HG03432 (cell line): ENCODE measurements around the gene ABHD3.
"Not testable (repeated sequence)": the region's sequence is repeated elsewhere in the genome, so short reads cannot be mapped to it uniquely, and the experiment has no call there.

Source experiments
- ATAC-seq: cut with Tn5 transposase; IDR thresholded peaks from one replicate; pipeline ENCODE4 v1.9.1; 2021; ENCODE audit warnings: mild to moderate bottlenecking, moderate library complexity; ENCODE audit not compliant: unreplicated experiment

The ABHD3 gene

DNA sequence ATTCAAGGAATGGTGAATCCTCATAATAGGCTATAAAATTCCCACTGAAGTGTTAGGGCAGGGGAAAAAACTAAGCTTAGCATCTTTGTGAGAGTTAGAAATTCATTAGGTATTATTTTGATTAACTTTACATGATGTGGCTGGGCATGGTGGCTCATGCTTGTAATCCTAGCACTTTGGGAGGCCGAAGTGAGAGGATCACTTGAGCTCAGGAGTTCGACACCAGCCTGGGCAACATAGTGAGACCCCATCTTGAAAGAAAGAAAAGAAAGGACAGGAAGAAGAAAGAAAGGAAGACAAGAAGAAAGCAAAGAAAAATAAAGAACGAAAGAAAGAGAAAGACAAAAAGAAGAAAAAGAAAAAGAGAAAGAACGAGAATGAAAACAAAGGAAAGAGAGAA, 52.5 kb downstream of the ABHD3 start:
- no peak for ATAC-seq

DNA sequence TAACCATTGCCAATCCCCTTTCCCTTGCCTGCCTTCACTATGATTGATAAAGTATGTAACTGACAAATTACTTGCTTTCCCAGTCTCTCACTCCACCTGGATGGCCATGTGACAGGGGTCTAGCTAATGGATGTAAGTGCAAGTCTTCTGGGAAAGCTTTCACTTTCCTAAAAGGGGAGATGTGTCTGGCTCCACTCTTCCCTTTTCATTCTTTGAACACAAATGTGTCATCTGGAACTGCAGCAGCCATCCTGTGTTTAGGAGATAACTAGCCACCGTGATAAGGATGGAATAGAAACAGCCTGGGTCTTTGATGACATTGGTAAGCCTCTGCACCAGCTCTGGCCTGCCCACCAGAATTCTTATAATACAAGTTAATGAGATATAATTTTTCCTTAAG, 54.3 kb downstream of the ABHD3 start:
- ATAC-seq = no peak

DNA sequence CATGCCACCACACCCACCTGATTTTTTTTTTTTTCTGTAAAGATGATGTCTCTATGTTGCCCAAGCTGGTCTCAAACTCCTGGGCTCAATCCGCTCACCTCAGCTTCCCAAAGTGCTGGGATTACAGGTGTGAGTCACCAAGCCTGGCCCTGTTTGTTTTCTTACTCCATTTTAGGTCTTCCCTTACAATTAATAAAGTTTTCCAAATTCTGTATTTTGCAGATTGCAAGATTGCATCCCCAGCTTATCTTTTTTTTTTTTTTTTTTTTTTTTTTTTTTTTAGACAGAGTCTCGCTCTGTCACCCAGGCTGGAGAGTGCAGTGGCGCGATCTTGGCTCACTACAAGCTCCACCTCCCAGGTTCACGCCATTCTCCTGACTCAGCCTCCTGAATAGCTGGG, 64.2 kb downstream of the ABHD3 start:
- not testable (repeated sequence) for ATAC-seq

DNA sequence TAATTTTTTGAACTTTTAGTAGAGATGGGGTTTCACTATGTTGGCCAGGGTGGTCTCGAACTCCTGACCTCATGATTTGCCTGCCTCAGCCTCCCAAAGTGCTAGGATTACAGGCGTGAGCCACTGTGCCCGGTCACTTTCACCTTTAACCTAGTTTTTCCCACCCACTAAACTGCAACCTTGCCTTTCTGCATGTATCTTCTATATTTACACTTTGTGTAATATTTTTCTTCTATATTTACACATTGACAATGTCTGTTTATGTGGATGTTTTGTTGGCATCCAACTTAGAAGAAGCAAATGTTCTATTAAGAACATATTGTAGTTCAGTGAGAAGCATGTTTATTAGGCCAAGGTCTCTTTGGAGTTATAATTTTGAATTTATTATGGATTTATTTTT, 65.8 kb downstream of the ABHD3 start:
- ATAC-seq = no peak

DNA sequence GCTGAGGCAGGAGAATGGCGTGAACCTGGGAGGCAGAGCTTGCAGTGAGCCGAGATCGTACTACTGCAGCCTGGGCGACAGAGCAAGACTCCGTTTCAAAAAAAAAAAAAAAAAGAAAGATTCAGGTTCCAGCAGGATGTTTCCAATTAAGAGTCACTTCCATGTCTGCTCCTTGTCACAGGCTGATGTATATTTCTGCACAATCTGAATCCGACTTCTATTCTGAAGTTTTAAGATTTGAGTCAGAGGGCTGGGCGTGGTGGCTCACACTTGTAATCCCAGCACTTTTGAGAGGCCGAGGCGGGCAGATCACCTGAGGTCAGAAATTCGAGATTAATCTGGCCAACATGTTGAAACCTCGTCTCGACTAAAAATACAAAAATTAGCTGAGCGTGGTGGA, 67.8 kb downstream of the ABHD3 start:
- no peak for ATAC-seq

DNA sequence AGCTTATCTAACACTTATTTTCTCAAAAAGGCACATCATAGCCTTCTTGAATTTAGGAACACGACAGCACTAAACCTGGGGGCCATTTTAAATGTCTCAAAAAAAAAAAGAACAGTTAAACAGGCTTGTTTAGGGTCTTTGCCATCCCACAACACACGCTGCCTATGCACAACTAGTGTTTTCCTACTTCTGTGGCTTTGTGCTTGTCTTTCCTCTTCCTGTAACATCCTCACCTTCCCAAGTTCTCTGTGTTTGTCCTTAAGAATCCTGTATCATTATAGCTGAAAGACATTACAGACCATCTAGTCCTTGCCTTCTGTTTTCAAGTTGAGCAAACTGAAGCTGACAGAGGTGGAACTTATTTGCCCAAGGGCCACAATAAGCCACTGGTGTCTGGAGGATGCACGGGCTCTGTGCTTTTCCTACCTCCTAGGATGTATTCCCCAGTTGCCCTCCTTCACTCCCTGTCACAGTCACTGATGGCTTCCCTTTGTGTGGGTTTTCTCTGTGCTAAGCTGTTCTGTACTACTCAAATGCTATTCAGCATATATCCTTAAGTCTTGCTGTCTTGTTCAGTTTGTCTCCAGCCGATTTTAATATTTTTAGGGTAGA, 69.9 kb downstream of the ABHD3 start:
- ATAC-seq = no peak

DNA sequence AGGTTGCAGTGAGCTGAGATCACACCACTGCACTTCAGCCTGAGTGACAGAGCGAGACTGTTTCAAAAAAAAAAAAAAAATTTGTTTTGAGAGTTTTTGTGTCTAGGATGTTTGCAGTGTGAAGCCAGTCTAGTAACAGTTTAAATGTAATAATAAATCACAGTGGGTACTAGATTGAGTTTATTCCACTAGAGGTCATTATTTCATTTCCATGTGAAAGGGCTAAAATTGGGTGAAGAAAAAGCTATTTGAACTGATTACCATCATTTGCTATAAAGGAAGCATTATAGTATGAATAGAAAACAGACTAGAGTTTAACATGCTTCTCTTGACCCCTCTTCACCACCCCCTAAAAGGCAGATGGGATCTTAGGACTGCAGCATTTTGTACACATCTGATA, 72.2 kb downstream of the ABHD3 start:
- no peak for ATAC-seq

DNA sequence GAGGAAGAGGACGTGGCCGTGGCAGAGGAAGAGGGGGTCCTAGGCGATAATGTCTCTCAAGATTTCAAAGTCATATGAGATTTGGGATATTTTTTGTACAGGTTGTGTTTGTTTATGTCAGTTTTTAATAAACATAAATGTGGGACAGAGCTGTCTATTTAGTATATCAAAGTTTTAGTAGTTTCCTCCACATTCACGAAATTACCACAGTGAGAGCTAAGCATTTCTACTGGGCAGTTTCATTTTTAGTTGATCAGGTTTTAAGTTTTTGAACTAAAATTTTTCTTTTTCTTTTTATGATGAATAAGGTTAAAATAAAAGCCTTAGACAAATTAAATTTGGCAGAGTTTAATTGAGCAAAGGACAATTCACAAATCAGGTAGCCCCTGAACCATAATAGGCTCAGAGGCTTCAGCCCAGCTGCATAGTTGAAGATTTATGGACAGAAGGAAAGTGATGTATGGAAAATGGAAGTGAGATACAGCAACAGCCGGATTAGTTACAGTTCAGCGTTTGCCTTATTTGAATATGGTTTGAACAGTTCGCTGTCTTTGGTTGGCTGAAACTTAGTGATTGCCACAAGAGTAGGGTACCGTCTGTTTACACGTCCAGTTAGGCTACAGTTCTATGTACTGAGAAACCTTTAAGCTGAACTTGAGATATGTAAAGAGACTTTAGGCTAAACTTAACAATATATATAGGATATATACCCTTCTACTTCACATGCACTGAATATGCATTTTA, 75.3 kb downstream of the ABHD3 start:
- peak; percentile 95 for ATAC-seq

DNA sequence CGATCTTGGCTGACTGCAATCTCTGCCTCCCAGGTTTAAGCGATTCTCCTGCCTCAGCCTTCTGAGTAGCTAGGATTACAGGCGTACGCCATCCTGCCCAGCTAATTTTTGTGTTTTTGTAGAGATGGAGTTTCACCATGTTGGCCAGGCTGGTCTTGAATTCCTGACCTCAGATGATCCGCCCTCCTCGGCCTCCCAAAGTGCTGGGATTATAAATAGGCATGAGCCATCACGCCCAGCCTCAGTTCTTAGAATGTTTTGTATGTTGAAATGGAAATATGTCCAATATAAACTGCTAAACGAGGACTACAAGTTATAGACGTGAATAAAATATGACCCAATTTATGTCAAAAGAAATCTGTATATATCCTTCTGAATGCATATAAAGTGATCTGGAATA, 82.9 kb downstream of the ABHD3 start:
- not testable (repeated sequence) for ATAC-seq

DNA sequence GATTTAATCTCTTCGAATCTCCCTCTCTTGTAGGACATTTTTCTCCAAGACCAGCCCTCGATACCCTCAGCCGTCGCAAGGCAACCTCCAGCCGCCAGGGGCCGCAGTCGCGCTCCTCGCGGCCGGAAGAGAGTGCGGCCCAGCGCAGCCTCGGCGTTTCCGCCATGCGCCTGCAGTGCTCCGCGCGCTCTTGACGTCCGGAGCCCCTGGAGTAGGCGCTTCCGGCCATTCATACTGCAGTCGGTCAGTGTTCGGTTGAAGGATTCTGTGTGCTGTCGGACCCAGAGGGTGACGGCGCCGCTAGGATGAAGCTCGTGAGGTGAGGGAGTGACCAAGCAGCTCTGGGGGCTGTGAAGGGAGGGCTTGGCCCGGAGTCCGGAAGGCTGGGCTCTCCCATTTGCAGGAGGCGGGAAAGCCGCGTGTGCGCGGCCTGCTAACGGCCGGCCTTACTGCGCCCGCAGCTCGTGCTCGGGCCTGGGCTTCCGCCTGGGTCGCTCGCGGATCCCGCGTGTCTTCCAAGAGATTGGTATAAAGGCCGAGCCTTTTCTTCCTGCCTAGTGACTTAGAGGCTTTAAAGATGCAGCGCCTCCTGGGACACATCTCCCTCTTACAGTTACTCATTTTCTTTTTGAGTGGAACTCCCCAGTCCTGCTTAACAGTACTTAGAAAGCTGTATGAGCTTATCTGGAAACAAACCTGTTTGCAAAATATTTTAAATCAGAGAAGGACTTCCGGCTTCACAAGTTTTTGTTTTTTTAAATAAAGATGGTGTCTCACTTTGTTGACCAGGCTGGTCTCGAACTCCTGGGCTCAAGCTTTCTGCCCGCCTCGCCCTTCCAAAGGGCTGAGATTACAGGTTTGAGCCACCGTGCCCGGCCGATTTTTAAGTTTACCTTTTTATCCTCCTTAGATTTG, 92.2 kb downstream of the ABHD3 start, which contains the start of gene SNRPD1:
Gene SNRPD1 (plus strand): TSS at position 190 of the 915 bp plus-strand sequence. CDS start 116 bp downstream, at position 306.
- ATAC-seq = peak; percentile 99

DNA sequence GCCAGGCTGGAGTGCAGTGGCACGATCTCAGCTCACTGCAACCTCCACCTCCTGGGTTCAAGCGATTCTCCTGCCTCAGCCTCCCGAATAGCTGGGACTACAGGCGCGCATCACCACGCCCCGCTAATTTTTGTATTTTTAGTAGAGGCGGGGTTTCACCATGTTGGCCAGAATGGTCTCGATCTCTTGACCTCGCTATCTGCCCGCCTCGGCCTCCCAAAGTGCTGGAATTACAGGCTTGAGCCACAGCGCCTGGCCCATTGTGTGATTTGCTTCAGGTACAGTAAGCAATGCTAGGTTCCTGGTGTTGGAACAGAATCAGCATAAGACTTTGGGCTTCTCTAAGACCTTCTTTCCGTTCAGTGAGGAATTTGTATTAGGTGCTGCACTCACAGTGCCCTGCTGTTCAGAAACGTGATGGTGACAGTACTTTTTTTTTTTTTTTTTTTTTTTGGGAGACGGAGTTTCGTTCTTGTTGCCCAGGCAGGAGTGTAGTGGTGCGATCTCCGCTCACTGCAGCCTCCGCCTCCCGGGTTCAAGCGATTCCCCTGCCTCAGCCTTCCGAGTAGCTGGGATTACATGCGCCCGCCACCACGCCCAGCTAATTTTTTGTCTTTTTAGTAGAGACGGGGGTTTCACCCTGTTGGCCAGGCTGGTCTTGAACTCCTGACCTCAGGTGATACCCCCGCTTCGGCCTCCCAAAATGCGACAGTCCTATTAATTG, 93.0 kb downstream of the ABHD3 start:
- ATAC-seq = peak; percentile 10

DNA sequence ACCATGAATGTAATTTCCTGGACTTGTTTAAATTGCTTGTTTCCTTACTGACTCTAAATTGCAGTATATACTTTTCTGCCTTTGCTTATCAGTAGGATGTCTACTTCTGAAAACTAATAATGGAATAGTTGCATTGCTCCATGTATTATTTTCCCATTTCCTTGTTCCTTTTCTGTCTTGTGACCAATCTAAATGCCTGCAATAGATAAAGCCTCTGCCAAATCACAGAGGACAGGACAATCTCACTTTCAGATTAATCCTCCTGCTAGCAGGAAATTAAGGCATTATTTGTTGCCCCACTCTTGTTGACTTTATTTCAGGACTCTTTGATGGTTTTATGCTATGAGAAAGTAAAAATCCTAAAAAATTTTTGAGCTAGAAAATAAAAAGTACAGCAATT, 99.4 kb downstream of the ABHD3 start:
- ATAC-seq = no peak

DNA sequence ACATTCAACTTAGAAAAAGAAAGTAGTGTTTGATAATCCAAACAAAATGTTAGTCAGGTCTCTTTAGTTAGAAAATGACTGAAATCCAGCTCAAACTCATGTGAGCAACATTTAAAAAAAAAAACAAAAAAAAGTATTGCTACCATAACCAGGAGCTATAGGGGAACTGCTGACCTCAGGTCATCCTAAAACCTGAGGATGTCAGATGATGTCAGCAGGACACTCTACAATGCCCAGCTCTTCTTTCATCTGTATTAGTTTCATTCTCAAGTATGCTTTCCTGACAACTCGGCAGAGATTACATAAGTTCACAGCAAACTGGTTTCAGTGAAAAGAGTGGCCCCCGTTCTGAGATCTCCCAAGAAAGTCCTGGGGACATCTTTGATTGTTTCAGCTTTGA, 99.9 kb downstream of the ABHD3 start:
- ATAC-seq = no peak

DNA sequence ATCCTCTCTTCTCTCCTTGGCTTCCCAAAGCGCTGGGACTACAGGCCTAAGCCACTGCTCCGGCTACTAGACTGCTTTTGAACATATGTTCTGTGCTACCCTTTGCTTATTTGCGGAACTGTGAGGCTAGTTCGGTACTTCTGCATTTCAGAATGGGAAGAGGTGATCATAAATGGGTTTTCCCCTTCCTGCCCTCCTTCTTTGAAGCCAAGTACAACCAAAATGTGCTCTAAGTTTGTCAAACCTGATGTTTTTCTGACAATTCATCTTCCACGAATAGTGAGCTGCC, 102.3 kb downstream of the ABHD3 start:
- ATAC-seq = no peak
